Endothelial cell of umbilical vein (primary cell): ENCODE data around the gene FGF2. TPM values are rescaled to one million over a fixed set of nuclear protein-coding genes. Genes with fewer than 3 reads are reported as not detected.

Experiments used
- BruUV-seq: library from RNA; stranded (reverse); fragments of 400-500 nt; replicated peaks from 2 replicates; lab custom pipeline; 2021; lab: Mats Ljungman, UMichigan
- CTCF ChIA-PET: fragments of 300-600, 350-600 bp; sonication (Branson Sonifier 250); formaldehyde crosslinking; loops from one replicate; lab custom pipeline; 2021; ENCODE audit warnings: antibody characterized with exemption, inconsistent platforms; lab: Charles Lee
- POLR2A ChIA-PET: fragments of 300-600, 350-600 bp; sonication (Branson Sonifier 250); formaldehyde crosslinking; loops from one replicate; lab custom pipeline; 2021; ENCODE audit warnings: antibody characterized with exemption, inconsistent platforms; lab: Charles Lee
- DNase-seq: peaks from one replicate; pipeline ENCODE4 v3.0.0-alpha.2; 2011; ENCODE audit warnings: low read depth, low spot score
- FAIRE-seq: peaks from 2 replicates; lab custom pipeline; 2011; peaks lifted over from hg19 to GRCh38; lab: Jason Lieb, UNC
- H2AFZ ChIP-seq: 2 replicates; pipeline ENCODE4 v1.6.0; 2012; ENCODE audit warnings: low read depth, low read length, control low read depth, inconsistent platforms
- H3K27ac ChIP-seq: 2 replicates; pipeline ENCODE4 v1.5.1; 2011; ENCODE audit warnings: low read depth, mild to moderate bottlenecking, control low read depth, low read length, moderate library complexity; ENCODE audit not compliant: insufficient read depth
- H3K27me3 ChIP-seq, 2 experiments: 2 replicates each; pipeline versions ENCODE4 v1.6.0 to v1.6.1; 2011; ENCODE audit warnings: low read length in 2 of 2, mixed read lengths in 1 of 2; ENCODE audit not compliant: control insufficient read depth in 2 of 2, insufficient read depth in 2 of 2
- H3K36me3 ChIP-seq, 2 experiments: 2 replicates in 1 of 2; 3 replicates in 1 of 2; pipeline ENCODE4 v1.5.1; 2011; ENCODE audit warnings: low read length in 2 of 2, mild to moderate bottlenecking in 1 of 2, moderate library complexity in 1 of 2; ENCODE audit not compliant: control insufficient read depth in 2 of 2, insufficient read depth in 2 of 2; ENCODE audit errors: extremely low read depth in 1 of 2
- H3K4me1 ChIP-seq: 3 replicates; pipeline ENCODE4 v1.5.1; 2011; ENCODE audit warnings: mild to moderate bottlenecking, low read length; ENCODE audit not compliant: control insufficient read depth, insufficient read depth; ENCODE audit errors: extremely low read depth
- H3K4me2 ChIP-seq: 2 replicates; pipeline ENCODE4 v1.6.1; 2011; ENCODE audit warnings: low read length, control low read depth, mixed read lengths; ENCODE audit not compliant: insufficient read depth
- H3K4me3 ChIP-seq, 3 experiments: fragments of 200-600 bp in 1 of 3; sonication (generic), shearing (Covaris generic) in 1 of 3; replicated peaks in 1 of 3; 2 replicates each; pipeline ENCODE4 v1.5.1; 2011 to 2016; ENCODE audit warnings: control low read depth in 3 of 3, low read length in 3 of 3, mild to moderate bottlenecking in 2 of 3, inconsistent platforms in 1 of 3, low read depth in 1 of 3, moderate library complexity in 1 of 3; ENCODE audit not compliant: insufficient read depth in 1 of 3
- H3K79me2 ChIP-seq: 2 replicates; pipeline ENCODE4 v1.6.0; 2012; ENCODE audit warnings: low read length, inconsistent platforms; ENCODE audit not compliant: control insufficient read depth, insufficient read depth
- H3K9ac ChIP-seq: replicated peaks from 2 replicates; pipeline ENCODE3; 2011; ENCODE audit warnings: low read length, control low read depth; ENCODE audit not compliant: insufficient read depth; ENCODE audit errors: extremely low read depth
- H3K9me1 ChIP-seq: replicated peaks from 3 replicates; pipeline ENCODE4 v1.6.0; 2011; ENCODE audit warnings: mild to moderate bottlenecking, low read length; ENCODE audit not compliant: control insufficient read depth, insufficient read depth; ENCODE audit errors: extremely low read depth
- H3K9me3 ChIP-seq: replicated peaks from 2 replicates; pipeline ENCODE4 v1.5.1; 2012; ENCODE audit warnings: low read length, inconsistent platforms; ENCODE audit not compliant: control insufficient read depth, insufficient read depth
- H4K20me1 ChIP-seq: replicated peaks from 2 replicates; pipeline ENCODE3; 2011; ENCODE audit warnings: mild to moderate bottlenecking, low read length; ENCODE audit not compliant: control insufficient read depth, insufficient read depth; ENCODE audit errors: extremely low read depth
- EZH2 ChIP-seq: IDR thresholded peaks from 2 replicates; pipeline ENCODE4 v1.6.1; 2012; ENCODE audit warnings: borderline replicate concordance, low read depth, mild to moderate bottlenecking, moderate library complexity, low read length, inconsistent platforms; ENCODE audit not compliant: severe bottlenecking
- FOS ChIP-seq: IDR thresholded peaks from 2 replicates; pipeline ENCODE4 v1.6.1; 2011; ENCODE audit warnings: mild to moderate bottlenecking, low read length, moderate library complexity, borderline replicate concordance; ENCODE audit not compliant: insufficient read depth
- GATA2 ChIP-seq: IDR thresholded peaks from 2 replicates; pipeline ENCODE4 v1.7.0; 2011; ENCODE audit warnings: low read depth, mild to moderate bottlenecking, moderate library complexity, mixed read lengths, low read length; ENCODE audit not compliant: insufficient read length, insufficient read depth
- JUN ChIP-seq: IDR thresholded peaks from 2 replicates; pipeline ENCODE4 v1.6.1; 2011; ENCODE audit warnings: borderline replicate concordance, low read depth; ENCODE audit not compliant: insufficient read length, insufficient read depth
- MAX ChIP-seq: IDR thresholded peaks from 2 replicates; pipeline ENCODE4 v1.6.1; 2011; ENCODE audit not compliant: insufficient read depth, insufficient read length
- MYC ChIP-seq: IDR thresholded peaks from one replicate; pipeline ENCODE4 v1.6.1; 2011; ENCODE audit warnings: mild to moderate bottlenecking, low read depth, low read length
- POLR2A ChIP-seq: IDR thresholded peaks from 2 replicates; pipeline ENCODE4 v1.6.1; 2012; ENCODE audit warnings: low read depth, mild to moderate bottlenecking, control low read depth, low read length
- POLR2AphosphoS5 ChIP-seq: IDR thresholded peaks from 2 replicates; pipeline ENCODE4 v1.6.1; 2012; ENCODE audit warnings: low read depth, mild to moderate bottlenecking, control low read depth, low read length, moderate library complexity; ENCODE audit not compliant: insufficient read depth
- dilution Hi-C: fragments of 300-500 bp; cut with MboI; formaldehyde crosslinking; loops from one replicate; pipeline ENCODE4 v1.15.0; 2019; ENCODE audit warnings: low sequenced_read_pairs; ENCODE audit not compliant: extremely low pct_ligation_motif_present
- intact Hi-C: fragments of 100-400 bp; cut with micrococcal nuclease; formaldehyde crosslinking; loops from one replicate; pipeline ENCODE4 v1.10.0; 2022
- polyA plus RNA-seq, 4 experiments: library from polyadenylated mRNA; depleted of rRNA in 3 of 4; stranded (reverse) in 3 of 4; unstranded in 1 of 4; fragments of >200 nt; gene quantifications; 2 replicates each; pipeline versions ENCODE4 v1.2.1 to v1.2.3, GENCODE V29; 2011 to 2012; ENCODE audit warnings: missing spikeins in 1 of 4
- total RNA-seq: library from RNA; stranded (reverse); gene quantifications from 2 replicates; pipeline ENCODE4 v1.2.3, GENCODE V29; 2021
- TF ChIP-seq, protein P1 (sequence below), 2 donors: IDR thresholded peaks; 1 replicate in 1 of 2; 2 replicates in 1 of 2; pipeline ENCODE4 v1.5.1; 2011; ENCODE audit warnings: low read length in 2 of 2, mild to moderate bottlenecking in 2 of 2, moderate library complexity in 2 of 2, control low read depth in 1 of 2, inconsistent platforms in 1 of 2, low read depth in 1 of 2; ENCODE audit not compliant: insufficient read depth in 1 of 2; ENCODE audit errors: extremely low read depth in 1 of 2

Gene FGF2
- total and polyA plus RNA-seq, 2 donors (not counting 3 experiments of a cell fraction or from before 2014, with no cell fraction given): 4.6 to 23.9 TPM

- ChIA-PET CTCF (interaction anchor here (1.6 kb wide), 1 partner anchor 9 kb away, joined by 4 read pairs; no protein-coding TSS in a partner anchor), POLR2A (no interaction called here)
- Histone ChIP-seq H3K4me3 (no peak overlapping the region), H3K36me3 (no peaks in the 10 kb centered on the region), H3K9ac (no peak overlapping the region), H3K4me2 (no peak overlapping the region), H3K27me3 (no peaks in the 10 kb centered on the region), H2AFZ (no peak overlapping the region), H3K9me1 (no peaks in the 10 kb centered on the region), H3K79me2 (no peaks in the 10 kb centered on the region), H4K20me1 (no peaks in the 10 kb centered on the region), H3K27ac (no peak overlapping the region), H3K4me1 (peaks cover 5% of the 10 kb centered on the region), H3K9me3 (no peaks in the 10 kb centered on the region)
- intact Hi-C loops (no loop called here), dilution Hi-C loops (no loop called here)
- BruUV-seq: no TSS peak
- DNase-seq (no peak), FAIRE-seq (peak; percentile 55)
- no peak for TF ChIP-seq EZH2
- no peak for TF ChIP-seq POLR2A
- no peak for TF ChIP-seq FOS
- TF ChIP-seq POLR2AphosphoS5: no peak
- TF ChIP-seq, protein P1, sequence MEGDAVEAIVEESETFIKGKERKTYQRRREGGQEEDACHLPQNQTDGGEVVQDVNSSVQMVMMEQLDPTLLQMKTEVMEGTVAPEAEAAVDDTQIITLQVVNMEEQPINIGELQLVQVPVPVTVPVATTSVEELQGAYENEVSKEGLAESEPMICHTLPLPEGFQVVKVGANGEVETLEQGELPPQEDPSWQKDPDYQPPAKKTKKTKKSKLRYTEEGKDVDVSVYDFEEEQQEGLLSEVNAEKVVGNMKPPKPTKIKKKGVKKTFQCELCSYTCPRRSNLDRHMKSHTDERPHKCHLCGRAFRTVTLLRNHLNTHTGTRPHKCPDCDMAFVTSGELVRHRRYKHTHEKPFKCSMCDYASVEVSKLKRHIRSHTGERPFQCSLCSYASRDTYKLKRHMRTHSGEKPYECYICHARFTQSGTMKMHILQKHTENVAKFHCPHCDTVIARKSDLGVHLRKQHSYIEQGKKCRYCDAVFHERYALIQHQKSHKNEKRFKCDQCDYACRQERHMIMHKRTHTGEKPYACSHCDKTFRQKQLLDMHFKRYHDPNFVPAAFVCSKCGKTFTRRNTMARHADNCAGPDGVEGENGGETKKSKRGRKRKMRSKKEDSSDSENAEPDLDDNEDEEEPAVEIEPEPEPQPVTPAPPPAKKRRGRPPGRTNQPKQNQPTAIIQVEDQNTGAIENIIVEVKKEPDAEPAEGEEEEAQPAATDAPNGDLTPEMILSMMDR (IDR thresholded peaks at IDR 0.05; ENCODE audit: extremely low read depth in 1 of 2, insufficient read depth in 1 of 2, low read depth in 1 of 2, low read length in 2 of 2): no peak
- no peak for TF ChIP-seq GATA2
- TF ChIP-seq JUN: no peak
- no peak for TF ChIP-seq MAX
- no peak for TF ChIP-seq MYC
Observed at GRCh38 chr4:122819708-122820449, 6.8 kb upstream of the FGF2 start.
